GM12878 (cell line): ENCODE data around the gene SMARCD1. TPM values are rescaled to one million over a fixed set of nuclear protein-coding genes. Genes with fewer than 3 reads are reported as not detected.

ENCODE experiments used
- ATAC-seq: fragments of 200-7000 bp; cut with Tn5 transposase; 3 replicates; pipeline ENCODE4 v1.9.1; 2020; ENCODE audit warnings: mild to moderate bottlenecking, moderate library complexity
- BruUV-seq: library from RNA; stranded (reverse); fragments of 400-500 nt; replicated peaks from 2 replicates; lab custom pipeline; 2021; lab: Mats Ljungman, UMichigan
- CTCF ChIA-PET: fragments of 300-600 bp; sonication (Branson Sonifier 250); formaldehyde crosslinking; extraction: SDS; loops from one replicate; lab custom pipeline; 2021; ENCODE audit warnings: inconsistent platforms; lab: Yijun Ruan, JAX
- POLR2A ChIA-PET: fragments of 350-600 bp; formaldehyde crosslinking; extraction: SDS; loops from one replicate; lab custom pipeline; 2021; ENCODE audit warnings: inconsistent platforms; lab: Charles Lee
- RAD21 ChIA-PET: fragments of 300-600 bp; sonication (Branson Sonifier 250); formaldehyde crosslinking; loops from one replicate; lab custom pipeline; 2023; ENCODE audit warnings: antibody characterized with exemption; ENCODE audit not compliant: unreplicated experiment; lab: Charles Lee
- SMC1A ChIA-PET: fragments of 300-600 bp; sonication (Branson Sonifier 250); formaldehyde crosslinking; loops from one replicate; lab custom pipeline; 2023; ENCODE audit not compliant: unreplicated experiment, uncharacterized antibody; lab: Charles Lee
- DNase-seq: peaks from one replicate; pipeline ENCODE4 v3.0.0-alpha.2; 2011; ENCODE audit warnings: low read depth, low spot score
- FAIRE-seq: peaks from 3 replicates; lab custom pipeline; 2011; peaks lifted over from hg19 to GRCh38; lab: Jason Lieb, UNC
- H2AFZ ChIP-seq: 2 replicates; pipeline ENCODE4 v1.6.0; 2011; ENCODE audit warnings: low read depth, low read length, control low read depth; ENCODE audit not compliant: control insufficient read depth
- H3K27ac ChIP-seq: 2 replicates; pipeline ENCODE4 v1.5.1; 2011; ENCODE audit warnings: control low read depth; ENCODE audit not compliant: control insufficient read depth, insufficient read depth
- H3K27me3 ChIP-seq, 2 experiments: replicated peaks in 1 of 2; 2 replicates each; pipeline versions ENCODE4 v1.6.0 to v1.6.1; 2011; ENCODE audit warnings: low read length in 1 of 2; ENCODE audit not compliant: control insufficient read depth in 2 of 2, insufficient read depth in 2 of 2
- H3K36me3 ChIP-seq, 2 experiments: 2 replicates each; pipeline ENCODE4 v1.5.1; 2011; ENCODE audit warnings: low read length in 1 of 2; ENCODE audit not compliant: control insufficient read depth in 2 of 2, insufficient read depth in 2 of 2
- H3K4me1 ChIP-seq: 2 replicates; pipeline ENCODE4 v1.6.1; 2011; ENCODE audit warnings: mild to moderate bottlenecking, low read length, moderate library complexity, mixed read lengths; ENCODE audit not compliant: control insufficient read depth, insufficient read depth
- H3K4me2 ChIP-seq: 2 replicates; pipeline ENCODE4 v1.6.0; 2011; ENCODE audit warnings: control low read depth; ENCODE audit not compliant: control insufficient read depth, insufficient read depth
- H3K4me3 ChIP-seq: fragments of 200-600 bp; sonication (generic); 2 replicates; pipeline ENCODE4 v1.5.1; 2016
- H3K79me2 ChIP-seq: 2 replicates; pipeline ENCODE4 v1.6.0; 2011; ENCODE audit warnings: low read length; ENCODE audit not compliant: control insufficient read depth, insufficient read depth
- H3K9ac ChIP-seq: 2 replicates; pipeline ENCODE4 v1.8.0; 2011; ENCODE audit warnings: low read length, control low read depth, mixed read lengths; ENCODE audit not compliant: control insufficient read depth, insufficient read depth
- H3K9me3 ChIP-seq: replicated peaks from 3 replicates; pipeline ENCODE4 v1.5.1; 2011; ENCODE audit warnings: mild to moderate bottlenecking, low read length; ENCODE audit not compliant: control insufficient read depth, insufficient read depth
- H4K20me1 ChIP-seq: 2 replicates; pipeline ENCODE4 v1.6.0; 2011; ENCODE audit not compliant: control insufficient read depth, insufficient read depth
- ATF2 ChIP-seq: IDR thresholded peaks from 2 replicates; pipeline ENCODE4 v1.6.1; 2012; ENCODE audit warnings: low read length, inconsistent platforms
- CBX3 ChIP-seq: fragments of 200-600 bp; sonication (generic); IDR thresholded peaks from 2 replicates; pipeline ENCODE4 v1.6.1; 2016; ENCODE audit warnings: low read depth, borderline replicate concordance
- EGR1 ChIP-seq, 2 experiments: IDR thresholded peaks; 1 replicate in 1 of 2; 2 replicates in 1 of 2; pipeline ENCODE4 v1.6.1; 2011 to 2012; ENCODE audit warnings: low read depth in 2 of 2, low read length in 2 of 2, borderline replicate concordance in 1 of 2, mild to moderate bottlenecking in 1 of 2, moderate library complexity in 1 of 2
- FOS ChIP-seq: IDR thresholded peaks from 3 replicates; pipeline ENCODE4 v1.6.1; 2011; ENCODE audit warnings: borderline replicate concordance; ENCODE audit not compliant: insufficient read length; ENCODE audit errors: extremely low read depth
- FOXK2 ChIP-seq: fragments of 450-650 bp; IDR thresholded peaks from 2 replicates; pipeline ENCODE4 v1.6.1; 2017; ENCODE audit warnings: mild to moderate bottlenecking, moderate library complexity
- JUNB ChIP-seq: IDR thresholded peaks from 2 replicates; pipeline ENCODE4 v1.6.1; 2016; ENCODE audit warnings: antibody characterized with exemption, mild to moderate bottlenecking
- JUND ChIP-seq: IDR thresholded peaks from 2 replicates; pipeline ENCODE4 v1.6.1; 2012; ENCODE audit warnings: low read depth, mild to moderate bottlenecking, low read length, improper control_type of control experiment, moderate library complexity
- NFYB ChIP-seq: IDR thresholded peaks from 2 replicates; pipeline ENCODE4 v1.6.1; 2011; ENCODE audit warnings: low read depth, mild to moderate bottlenecking, low read length, improper control_type of control experiment, moderate library complexity; ENCODE audit not compliant: insufficient read depth
- NKRF ChIP-seq: fragments of 450-650 bp; conservative IDR thresholded peaks from 2 replicates; pipeline ENCODE4 v1.6.1; 2017; ENCODE audit warnings: mild to moderate bottlenecking, moderate library complexity
- NRF1 ChIP-seq: conservative IDR thresholded peaks from 2 replicates; pipeline ENCODE4 v1.6.1; 2011; ENCODE audit warnings: mild to moderate bottlenecking, low read depth, low read length, improper control_type of control experiment
- PAX8 ChIP-seq: fragments of 450-650 bp; IDR thresholded peaks from 2 replicates; pipeline ENCODE4 v1.6.1; 2017; ENCODE audit warnings: mild to moderate bottlenecking, moderate library complexity
- RELA ChIP-seq: fragments of 450-650 bp; IDR thresholded peaks from 2 replicates; pipeline ENCODE4 v1.8.0; 2014; ENCODE audit warnings: borderline replicate concordance; ENCODE audit not compliant: partially characterized antibody
- RELB ChIP-seq: fragments of 450-650 bp; IDR thresholded peaks from 2 replicates; pipeline ENCODE4 v1.6.1; 2017; ENCODE audit warnings: low read depth, mild to moderate bottlenecking, moderate library complexity
- SMC3 ChIP-seq: IDR thresholded peaks from 2 replicates; pipeline ENCODE4 v1.6.1; 2011; ENCODE audit warnings: low read length, improper control_type of control experiment, borderline replicate concordance
- SREBF2 ChIP-seq: IDR thresholded peaks from 2 replicates; pipeline ENCODE4 v1.6.1; 2012; ENCODE audit warnings: mild to moderate bottlenecking, low read length
- STAT3 ChIP-seq: IDR thresholded peaks from 2 replicates; pipeline ENCODE4 v1.6.1; 2011; ENCODE audit warnings: low read depth, low read length, improper control_type of control experiment
- TCF12 ChIP-seq: IDR thresholded peaks from 2 replicates; pipeline ENCODE4 v1.6.1; 2011; ENCODE audit warnings: low read depth, mild to moderate bottlenecking, low read length
- ZNF622 ChIP-seq: fragments of 450-650 bp; IDR thresholded peaks from 2 replicates; pipeline ENCODE4 v1.6.1; 2017; ENCODE audit warnings: mild to moderate bottlenecking, inconsistent platforms
- WGBS: methylation state at CpG from one replicate; pipeline ENCODE4 v1.1.6; 2016; ENCODE audit warnings: low lambda C conversion rate; ENCODE audit not compliant: insufficient replicate concordance, insufficient coverage; ENCODE audit errors: missing lambda C conversion rate; 5-methylcytosine and 5-hydroxymethylcytosine counted together
- in situ Hi-C: fragments of 300-500 bp; cut with MboI; formaldehyde crosslinking; loops from 9 replicates; pipeline ENCODE4 v1.14.3; 2018; ENCODE audit warnings: mixed read lengths
- intact Hi-C: fragments of 100-400 bp; cut with micrococcal nuclease; formaldehyde crosslinking; loops from one replicate; pipeline ENCODE4 v1.14.2; 2022; ENCODE audit not compliant: unreplicated experiment
- polyA plus RNA-seq, 11 experiments: library from polyadenylated mRNA; depleted of rRNA in 4 of 11; unstranded in 6 of 11; stranded (reverse) in 5 of 11; fragments of >200 nt; fragmentation: Nextera tagmentation in 4 of 11; fragmentation: Illumina TruSeq in 1 of 11; extraction: Ambion mirVana in 4 of 11; extraction: Trizol in 1 of 11; gene quantifications; 1 replicate in 1 of 11; 2 replicates in 10 of 11; pipeline versions ENCODE4 v1.2.1 to v1.2.3, GENCODE V29; 2011 to 2016; ENCODE audit warnings: inconsistent platforms in 2 of 11, missing spikeins in 2 of 11, low read depth in 1 of 11
- total RNA-seq, 4 experiments: library from RNA; depleted of rRNA in 3 of 4; stranded (reverse); fragments of >200 nt in 3 of 4; fragmentation: Illumina TruSeq in 1 of 4; extraction: Trizol in 1 of 4; gene quantifications; 2 replicates each; pipeline versions ENCODE4 v1.2.1 to v1.2.3, GENCODE V29; 2013 to 2021

Gene SMARCD1
- total and polyA plus RNA-seq, 10 of the 15 experiments (the other 5 are each of a cell fraction or from before 2014, with no cell fraction given): 1.4 to 92.4 (median 58.9) TPM

GRCh38 chr12:50050119-50050385 is 35.1 kb upstream of the SMARCD1 start:
- POLR2A ChIA-PET: no interaction called here
- H2AFZ ChIP-seq: no peak overlapping the region
- H3K79me2 ChIP-seq: no peaks in the 10 kb centered on the region
- no peaks in the 10 kb centered on the region for H4K20me1 ChIP-seq
- no peak for DNase-seq
- no peak for ATAC-seq
- no peak overlapping the region for H3K4me3 ChIP-seq
- no peak overlapping the region for H3K27ac ChIP-seq
- no peak for TF ChIP-seq TCF12
- TF ChIP-seq SMC3: no peak
- TF ChIP-seq NRF1: no peak
- TF ChIP-seq EGR1 (IDR thresholded peaks at IDR 0.05; ENCODE audit: borderline replicate concordance in 1 of 2, low read depth in 2 of 2, low read length in 2 of 2): no peak
- TF ChIP-seq PAX8: no peak
- no peak for TF ChIP-seq RELB
- no peak for TF ChIP-seq RELA
- TF ChIP-seq NFYB: no peak
- no peak for TF ChIP-seq NKRF
- no peak for TF ChIP-seq CBX3
- TF ChIP-seq STAT3: no peak
- no peak for TF ChIP-seq FOS
- TF ChIP-seq ZNF622: no peak
- TF ChIP-seq FOXK2: no peak
- TF ChIP-seq ATF2: no peak
- no peak for TF ChIP-seq JUND
- no peak for TF ChIP-seq SREBF2
- TF ChIP-seq JUNB: no peak
- CTCF ChIA-PET: interaction anchor here (1.0 to 2.1 kb wide), 3 partner anchors 11 to 83 kb away, joined by 3 to 9 read pairs (median 7); no protein-coding TSS in a partner anchor
- in situ Hi-C loops (no loop called here), intact Hi-C loops (loop anchor here (10.0 kb wide), 1 partner anchor 185 kb away; no protein-coding TSS in a partner anchor)
- RAD21 ChIA-PET: no interaction called here
- SMC1A ChIA-PET: interaction anchor here (0.5 kb wide), 1 partner anchor 230 kb away, joined by 3 read pairs; no protein-coding TSS in a partner anchor
- no TSS peak for BruUV-seq
- no peak overlapping the region for H3K9ac ChIP-seq
- no peaks in the 10 kb centered on the region for H3K4me1 ChIP-seq
- peaks cover 8 to 10% of the 10 kb centered on the region in 2 experiments; a peak in 3 of 4 replicates for H3K27me3 ChIP-seq
- 42% methylated on average over 3 of the region's 3 CpGs for WGBS
- H3K4me2 ChIP-seq: no peak overlapping the region
- no peaks in the 10 kb centered on the region for H3K36me3 ChIP-seq
- no peak for FAIRE-seq
- no peaks in the 10 kb centered on the region for H3K9me3 ChIP-seq
